GM12873 (cell line): ENCODE results near the gene FAR2.

Experiments
- TF ChIP-seq, protein P1 (sequence below): IDR thresholded peaks from 2 replicates; pipeline ENCODE4 v1.5.1; 2012; ENCODE audit warnings: low read depth, mild to moderate bottlenecking, moderate library complexity, low read length, control low read depth; ENCODE audit not compliant: insufficient read depth; ENCODE audit errors: missing control alignments

FAR2 gene

DNA sequence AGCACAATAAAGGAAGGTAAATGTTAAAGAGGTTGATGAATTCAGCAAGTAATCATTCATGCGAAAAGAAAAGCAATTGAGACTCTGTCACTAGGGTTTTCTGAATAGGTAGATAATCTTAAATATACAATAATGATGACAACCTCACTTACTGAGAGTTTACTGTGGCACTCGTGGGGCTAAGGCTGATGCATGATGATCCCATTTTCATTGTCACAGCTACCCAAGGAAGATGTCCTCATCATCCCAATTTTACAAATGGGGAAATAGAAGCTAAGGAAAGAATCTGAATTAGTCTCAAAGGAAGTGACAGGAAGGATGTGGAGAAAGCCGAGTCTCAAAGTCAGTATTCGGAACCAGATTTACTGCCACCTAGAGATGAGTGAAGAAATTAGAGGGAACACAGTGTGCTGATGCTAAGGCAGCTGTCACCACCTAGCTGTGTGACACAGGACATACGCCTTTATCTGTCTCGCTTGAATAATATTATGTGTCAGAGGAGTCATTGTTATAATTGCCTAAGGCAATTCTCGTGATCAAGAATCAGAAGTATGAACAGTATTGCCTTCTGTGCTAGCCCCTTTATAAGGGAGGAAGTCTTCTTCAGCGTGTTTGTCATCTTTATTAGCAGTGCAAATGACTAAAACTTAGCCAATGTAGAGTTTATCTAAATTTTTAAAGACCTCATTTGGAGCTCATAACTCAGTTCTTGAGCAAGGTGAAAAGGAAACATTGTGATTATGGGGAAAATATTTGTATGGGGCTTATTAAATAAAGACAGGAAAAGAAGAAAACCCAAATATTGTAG lies 168.7 kb downstream of the FAR2 start:
- TF ChIP-seq, protein P1, sequence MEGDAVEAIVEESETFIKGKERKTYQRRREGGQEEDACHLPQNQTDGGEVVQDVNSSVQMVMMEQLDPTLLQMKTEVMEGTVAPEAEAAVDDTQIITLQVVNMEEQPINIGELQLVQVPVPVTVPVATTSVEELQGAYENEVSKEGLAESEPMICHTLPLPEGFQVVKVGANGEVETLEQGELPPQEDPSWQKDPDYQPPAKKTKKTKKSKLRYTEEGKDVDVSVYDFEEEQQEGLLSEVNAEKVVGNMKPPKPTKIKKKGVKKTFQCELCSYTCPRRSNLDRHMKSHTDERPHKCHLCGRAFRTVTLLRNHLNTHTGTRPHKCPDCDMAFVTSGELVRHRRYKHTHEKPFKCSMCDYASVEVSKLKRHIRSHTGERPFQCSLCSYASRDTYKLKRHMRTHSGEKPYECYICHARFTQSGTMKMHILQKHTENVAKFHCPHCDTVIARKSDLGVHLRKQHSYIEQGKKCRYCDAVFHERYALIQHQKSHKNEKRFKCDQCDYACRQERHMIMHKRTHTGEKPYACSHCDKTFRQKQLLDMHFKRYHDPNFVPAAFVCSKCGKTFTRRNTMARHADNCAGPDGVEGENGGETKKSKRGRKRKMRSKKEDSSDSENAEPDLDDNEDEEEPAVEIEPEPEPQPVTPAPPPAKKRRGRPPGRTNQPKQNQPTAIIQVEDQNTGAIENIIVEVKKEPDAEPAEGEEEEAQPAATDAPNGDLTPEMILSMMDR, result peak; percentile 88

DNA sequence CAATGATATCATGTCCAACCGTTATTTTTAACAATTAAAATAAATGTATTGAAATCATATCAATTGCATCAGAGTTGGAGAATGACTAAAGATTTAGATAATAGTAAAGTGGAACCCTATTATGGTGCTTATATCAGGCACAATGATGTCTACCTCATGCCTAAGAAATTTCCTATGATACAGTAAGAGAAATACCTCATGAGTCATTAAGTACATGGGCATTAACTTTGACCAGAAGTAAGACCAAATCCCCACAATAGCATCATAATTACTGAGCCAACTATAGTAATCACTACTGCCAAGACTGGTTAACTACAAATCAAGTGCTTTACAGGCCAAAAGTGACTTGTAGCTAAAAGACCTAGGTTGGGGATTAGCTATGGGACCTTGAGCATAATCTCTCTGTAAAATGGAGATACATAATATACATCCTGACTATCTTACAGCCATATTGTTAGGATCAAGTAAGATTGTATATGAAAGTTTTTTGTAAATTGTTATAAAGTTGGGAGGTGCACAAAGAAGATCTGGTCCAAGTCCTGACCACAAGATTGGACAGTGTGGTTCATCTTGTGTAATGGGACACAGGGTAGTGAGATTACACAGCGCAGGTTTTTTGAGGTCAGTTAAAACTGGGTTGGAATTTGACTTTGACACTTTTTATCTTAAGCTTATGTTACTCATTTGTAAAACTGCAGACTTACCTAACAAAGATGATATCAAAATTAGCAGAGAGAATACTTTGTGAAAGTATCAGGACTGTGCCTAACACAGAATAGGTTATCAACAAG lies 171.4 kb downstream of the FAR2 start:
- TF ChIP-seq, protein P1, result no peak

DNA sequence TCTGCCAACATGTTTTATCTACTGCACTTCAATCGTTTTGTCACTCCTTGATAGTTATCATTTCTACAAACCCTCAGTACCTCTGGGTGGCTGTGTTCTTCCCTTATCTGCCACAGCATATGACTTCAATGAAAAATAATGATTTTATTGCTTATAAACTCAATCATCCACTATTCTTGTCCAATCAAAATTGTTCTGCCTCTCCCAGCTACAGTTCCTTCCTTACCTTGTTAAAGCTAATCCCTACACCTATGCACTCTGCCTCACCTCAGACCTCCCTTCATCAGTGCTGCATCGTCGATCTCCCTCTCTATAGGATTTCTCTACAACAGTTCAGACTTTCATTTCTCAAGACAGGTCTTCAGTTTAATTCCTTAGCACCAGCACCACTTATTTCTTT lies 173.1 kb downstream of the FAR2 start:
- TF ChIP-seq, protein P1, result no peak

DNA sequence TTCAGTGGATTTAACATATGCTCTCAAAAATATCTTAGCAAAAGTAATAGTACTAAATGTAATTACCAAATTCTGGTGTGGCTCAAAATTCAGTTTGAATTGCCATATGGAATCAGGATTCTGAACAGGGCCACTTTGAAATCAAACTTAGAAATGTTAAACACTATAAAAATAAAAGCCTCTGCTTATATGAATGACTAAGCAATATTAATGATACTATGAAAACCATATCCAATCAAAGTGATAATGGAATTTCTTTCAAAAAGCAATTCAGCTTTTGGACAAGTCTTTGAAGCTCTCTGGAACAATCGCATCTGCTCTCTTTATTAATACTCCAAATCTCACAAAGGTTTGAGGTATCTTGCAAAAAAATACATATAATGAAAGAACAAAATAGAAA lies 180.3 kb downstream of the FAR2 start:
- TF ChIP-seq, protein P1, result no peak

DNA sequence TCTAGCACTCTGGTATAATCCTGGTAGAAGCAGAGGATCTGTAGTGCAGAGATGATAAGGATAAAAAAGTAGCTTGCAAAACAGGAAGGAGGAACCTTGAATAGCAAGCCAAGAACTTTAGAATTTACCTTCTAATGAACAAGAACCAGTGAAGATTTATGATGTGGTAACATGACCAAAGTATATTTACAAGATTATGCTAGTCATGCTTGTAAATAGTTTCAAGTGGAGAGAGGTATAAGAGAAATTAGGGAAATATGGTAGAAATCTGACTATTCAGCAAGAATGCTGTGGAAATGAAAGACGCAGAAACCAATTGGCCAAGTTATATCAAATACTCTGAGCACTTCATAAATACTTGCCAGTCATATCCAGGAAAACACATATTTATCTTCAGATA lies 184.1 kb downstream of the FAR2 start:
- TF ChIP-seq, protein P1, result no peak

DNA sequence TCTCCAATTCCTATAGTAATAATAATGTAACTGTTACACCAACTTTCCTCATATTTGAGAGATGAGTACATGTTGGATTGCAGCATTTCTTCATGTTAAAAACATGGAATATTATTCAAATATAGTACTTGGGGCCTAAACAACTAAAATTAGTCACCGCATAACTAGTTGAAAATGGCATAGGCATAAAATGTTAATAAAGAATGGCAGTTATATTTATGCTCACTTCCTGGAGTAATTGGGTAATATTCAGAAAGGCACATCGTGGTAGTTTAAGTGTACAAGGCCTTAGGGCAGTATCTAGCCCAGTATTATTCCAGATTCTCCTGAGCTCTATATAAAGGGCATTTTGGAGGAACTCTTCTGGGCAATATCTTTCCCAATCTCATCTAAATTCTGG lies 185.9 kb downstream of the FAR2 start:
- TF ChIP-seq, protein P1, result no peak

DNA sequence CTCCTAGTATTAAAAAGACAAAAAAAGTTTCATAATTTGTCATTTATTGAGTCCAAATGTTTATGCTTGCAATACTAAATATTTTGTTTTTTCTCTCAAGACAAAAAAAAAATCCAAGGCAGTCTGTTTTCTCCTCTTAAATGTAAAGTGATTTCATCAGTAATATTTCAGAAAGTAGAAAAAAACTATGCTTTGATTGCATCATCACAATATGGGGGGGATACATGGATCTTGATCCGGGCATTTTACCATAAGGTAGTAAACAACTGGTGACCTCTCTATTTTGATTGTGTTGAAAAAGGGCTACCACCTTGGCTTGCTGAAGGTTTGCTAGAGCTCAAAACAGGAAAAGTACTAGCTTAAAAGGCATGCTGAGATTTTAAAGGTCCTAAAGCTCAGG lies 188.2 kb downstream of the FAR2 start:
- TF ChIP-seq, protein P1, result no peak
